Brain microvascular endothelial cell (primary cell): ENCODE results near the gene SMAD6.
"Not testable (repeated sequence)": the region's sequence is repeated elsewhere in the genome, so short reads cannot be mapped to it uniquely, and the experiment has no call there.

Experiments used
- DNase-seq: peaks from one replicate; pipeline ENCODE4 v3.0.0-alpha.2; 2020
- H3K27ac ChIP-seq: fragments of 250-450 bp; sonication (Bioruptor Pico); 2 replicates; pipeline ENCODE4 v1.5.1; 2020; ENCODE audit warnings: mild to moderate bottlenecking, moderate library complexity
- H3K27me3 ChIP-seq: fragments of 250-450 bp; sonication (Bioruptor Pico); replicated peaks from 2 replicates; pipeline ENCODE4 v1.5.1; 2020; ENCODE audit warnings: mild to moderate bottlenecking
- H3K36me3 ChIP-seq: fragments of 250-450 bp; sonication (Bioruptor Pico); replicated peaks from 2 replicates; pipeline ENCODE4 v1.5.1; 2020; ENCODE audit warnings: mild to moderate bottlenecking
- H3K4me3 ChIP-seq: 2 replicates; pipeline ENCODE4 v1.5.1; 2011; ENCODE audit warnings: low read depth, mild to moderate bottlenecking, control low read depth, low read length, moderate library complexity
- CTCF ChIP-seq: IDR thresholded peaks from 2 replicates; pipeline ENCODE4 v1.5.1; 2011; ENCODE audit warnings: low read depth, mild to moderate bottlenecking, moderate library complexity, low read length, control low read depth, inconsistent platforms; ENCODE audit errors: missing control alignments
- in situ Hi-C: cut with HindIII; loops from 2 replicates; pipeline ENCODE4 v1.10.0; 2017; ENCODE audit warnings: low sequenced_read_pairs, low pct_ligation_motif_present

SMAD6 gene

GRCh38 chr15:66757030-66757429 is 55.0 kb downstream of the SMAD6 start:
- in situ Hi-C loops: no loop called here
- no peak for TF ChIP-seq CTCF
- no peak for DNase-seq
- no peak overlapping the region for H3K4me3 ChIP-seq
- no peak overlapping the region for H3K27ac ChIP-seq
- no peaks in the 10 kb centered on the region for H3K36me3 ChIP-seq
- no peaks in the 10 kb centered on the region for H3K27me3 ChIP-seq

GRCh38 chr15:66757521-66757920 is 55.5 kb downstream of the SMAD6 start:
- in situ Hi-C loops: no loop called here
- DNase-seq: no peak
- H3K4me3 ChIP-seq: no peak overlapping the region
- no peak for TF ChIP-seq CTCF
- H3K27ac ChIP-seq: no peak overlapping the region
- no peaks in the 10 kb centered on the region for H3K27me3 ChIP-seq
- H3K36me3 ChIP-seq: no peaks in the 10 kb centered on the region

DNA sequence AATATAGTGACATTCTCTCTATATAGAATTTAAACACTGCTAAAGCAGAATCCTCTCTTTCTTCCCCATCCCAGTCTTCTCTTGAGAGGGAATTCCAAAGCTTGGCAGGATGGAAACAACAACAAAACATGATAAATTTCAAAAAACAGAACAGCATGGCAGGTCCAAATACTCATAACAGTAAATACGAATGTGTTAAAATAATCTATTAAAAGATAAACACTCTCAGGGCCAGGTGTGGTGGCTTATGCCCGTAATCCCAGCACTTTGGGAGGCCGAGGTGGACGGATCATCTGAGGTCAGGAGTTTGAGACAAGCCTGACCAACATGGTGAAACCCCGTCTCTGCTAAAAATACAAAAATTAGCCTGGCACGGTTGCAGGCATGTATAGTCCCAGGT is 56.2 kb downstream of the SMAD6 start:
- DNase-seq, H3K36me3 ChIP-seq, H3K4me3 ChIP-seq, H3K27me3 ChIP-seq, in situ Hi-C loops, H3K27ac ChIP-seq: not testable (repeated sequence)

DNA sequence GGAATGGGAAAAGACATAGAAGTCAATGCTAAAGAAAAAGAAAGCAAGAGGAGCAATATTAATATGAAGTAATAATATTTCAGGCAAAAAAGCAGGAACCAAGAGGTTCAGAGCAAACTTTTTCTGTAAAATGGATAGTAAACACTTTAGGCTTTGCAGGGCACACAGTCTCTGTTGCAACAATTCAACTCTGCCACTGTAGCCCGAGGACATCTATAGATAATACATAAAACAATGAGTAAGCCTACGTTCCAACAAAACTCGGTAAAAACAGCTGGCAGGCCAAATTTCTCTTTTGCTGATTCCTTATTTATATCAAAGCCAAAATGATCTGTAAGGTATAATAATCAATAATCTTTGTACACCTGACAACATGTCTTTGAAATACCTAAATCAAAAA is 56.8 kb downstream of the SMAD6 start:
- DNase-seq: no peak
- H3K4me3 ChIP-seq: no peak overlapping the region
- no peaks in the 10 kb centered on the region for H3K36me3 ChIP-seq
- TF ChIP-seq CTCF: no peak
- H3K27me3 ChIP-seq: no peaks in the 10 kb centered on the region
- H3K27ac ChIP-seq: no peak overlapping the region
- in situ Hi-C loops: no loop called here

DNA sequence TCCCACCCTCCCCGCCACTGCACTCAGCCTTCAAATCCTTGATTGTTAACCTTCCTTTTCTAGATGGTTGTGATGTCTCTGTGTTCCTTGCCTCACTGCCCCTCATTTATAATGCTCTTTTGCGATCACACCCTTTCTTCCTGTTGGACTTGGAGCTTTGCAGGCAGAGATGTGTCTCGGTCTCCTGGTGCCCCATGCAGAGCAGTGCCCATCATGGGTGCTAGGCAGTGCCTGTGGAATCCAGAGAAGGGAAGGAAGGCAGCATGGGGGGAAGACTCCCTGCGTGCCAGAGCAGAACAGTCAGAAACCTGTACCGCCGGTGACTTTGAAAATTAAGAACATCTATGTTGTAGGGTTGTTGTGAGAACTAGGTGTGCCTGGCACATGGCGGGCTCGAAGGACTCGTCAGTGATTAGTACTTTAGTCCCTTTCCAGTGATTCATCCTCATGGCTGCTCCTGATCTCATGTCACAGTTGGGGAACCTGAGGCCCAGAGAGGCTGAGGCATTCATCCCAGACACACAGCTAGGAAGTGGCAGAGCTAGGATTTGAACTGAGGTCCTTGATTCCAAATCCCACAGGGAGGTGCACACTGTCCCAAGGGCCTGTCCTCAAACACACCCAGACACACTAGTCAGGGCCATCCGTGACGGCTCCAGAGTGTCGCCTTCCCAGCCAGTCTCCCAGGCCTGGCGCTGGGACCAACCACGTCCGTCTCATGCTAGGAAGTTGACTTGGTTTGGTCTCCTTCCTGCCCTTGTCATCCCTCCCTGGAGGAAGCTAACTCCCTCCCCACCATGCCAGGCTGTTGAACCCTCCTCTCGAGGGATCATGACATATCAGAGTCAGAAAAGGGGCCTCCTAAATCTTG is 58.3 kb downstream of the SMAD6 start:
- no peaks in the 10 kb centered on the region for H3K36me3 ChIP-seq
- in situ Hi-C loops: no loop called here
- H3K27me3 ChIP-seq: no peaks in the 10 kb centered on the region
- no peak overlapping the region for H3K4me3 ChIP-seq
- no peak for TF ChIP-seq CTCF
- no peak overlapping the region for H3K27ac ChIP-seq
- DNase-seq: no peak

DNA sequence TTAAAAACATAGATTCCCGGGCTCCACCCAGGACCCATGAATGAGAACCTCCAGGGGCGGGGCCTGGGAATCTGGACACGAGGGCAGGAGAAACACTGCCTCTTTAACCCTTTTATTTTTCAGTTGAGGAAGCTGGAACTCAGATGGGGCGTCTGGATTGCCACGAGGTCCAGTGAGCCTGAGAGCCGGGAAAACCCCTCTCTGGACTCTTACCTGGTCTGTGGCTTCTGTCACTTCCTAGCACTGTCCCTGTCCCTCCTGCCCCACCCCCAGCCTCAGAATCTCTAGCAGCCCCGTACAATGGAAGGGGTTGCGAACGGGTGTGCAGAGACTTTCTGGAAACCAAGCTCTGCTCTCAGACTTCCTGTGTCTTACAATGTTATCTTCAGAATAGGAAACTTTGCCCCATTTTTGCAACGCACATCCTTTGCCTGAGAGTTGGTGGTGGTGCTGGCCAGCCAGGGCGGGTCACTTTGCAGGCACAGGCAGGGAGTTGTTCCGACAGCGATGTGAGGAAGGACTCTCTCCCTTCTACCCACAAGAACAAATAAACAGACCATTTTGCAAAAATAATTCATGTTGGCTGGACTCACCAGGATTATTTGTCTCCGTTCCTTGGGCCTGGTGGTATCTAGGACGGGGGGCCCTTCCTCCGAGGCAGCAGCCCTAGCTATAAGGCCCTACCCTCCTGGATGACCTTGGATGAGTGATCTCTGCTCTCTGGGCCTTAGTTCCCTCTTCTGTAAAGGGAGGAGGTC is 59.1 kb downstream of the SMAD6 start:
- Histone ChIP-seq H3K36me3 (no peaks in the 10 kb centered on the region), H3K4me3 (no peak overlapping the region), H3K27me3 (no peaks in the 10 kb centered on the region), H3K27ac (no peak overlapping the region)
- TF ChIP-seq CTCF: no peak
- DNase-seq: no peak
- in situ Hi-C loops: no loop called here
